H1 (cell line): ENCODE results near the gene ARSK. TPM values are rescaled to one million over a fixed set of nuclear protein-coding genes. Genes with fewer than 3 reads are reported as not detected.

Source experiments
- CTCF ChIA-PET: fragments of 300-600 bp; sonication (Branson Sonifier 250); formaldehyde crosslinking; loops from one replicate; lab custom pipeline; 2021; ENCODE audit not compliant: partially characterized antibody; lab: Charles Lee
- POLR2A ChIA-PET: fragments of 300-600 bp; sonication (Branson Sonifier 250); formaldehyde crosslinking; loops from one replicate; lab custom pipeline; 2021; ENCODE audit warnings: inconsistent platforms; ENCODE audit not compliant: partially characterized antibody; lab: Charles Lee
- DNase-seq, 2 experiments: peaks; one replicate each; pipeline versions ENCODE4 v3.0.0 to v3.0.0-alpha.2; 2010 to 2022; ENCODE audit warnings: low spot score in 2 of 2, low read depth in 1 of 2, mixed read lengths in 1 of 2
- FAIRE-seq: peaks from 2 replicates; lab custom pipeline; 2011; peaks lifted over from hg19 to GRCh38; lab: Jason Lieb, UNC
- H2AFZ ChIP-seq: 2 replicates; pipeline ENCODE4 v1.8.1; 2012; ENCODE audit warnings: low read length, inconsistent platforms
- H2AK5ac ChIP-seq: 2 replicates; pipeline ENCODE4 v1.6.1; 2013; ENCODE audit warnings: low read depth, low read length
- H2BK120ac ChIP-seq: replicated peaks from 2 replicates; pipeline ENCODE3; 2013; ENCODE audit warnings: low read depth, low read length, inconsistent platforms
- H2BK12ac ChIP-seq: 2 replicates; pipeline ENCODE4 v1.6.1; 2013; ENCODE audit warnings: low read depth, low read length
- H2BK15ac ChIP-seq: 2 replicates; pipeline ENCODE4 v1.6.1; 2013; ENCODE audit warnings: low read length
- H2BK20ac ChIP-seq: 2 replicates; pipeline ENCODE4 v1.6.1; 2013; ENCODE audit warnings: low read length
- H2BK5ac ChIP-seq: 2 replicates; pipeline ENCODE4 v1.6.1; 2013; ENCODE audit warnings: low read depth, low read length
- H3K14ac ChIP-seq: 2 replicates; pipeline ENCODE4 v1.6.1; 2013; ENCODE audit warnings: inconsistent platforms; ENCODE audit not compliant: insufficient read length
- H3K18ac ChIP-seq: 2 replicates; pipeline ENCODE4 v1.6.1; 2013; ENCODE audit warnings: low read length; ENCODE audit errors: extremely low read depth
- H3K23ac ChIP-seq: 2 replicates; pipeline ENCODE4 v1.6.1; 2013; ENCODE audit warnings: inconsistent platforms; ENCODE audit not compliant: insufficient read length
- H3K23me2 ChIP-seq: 2 replicates; pipeline ENCODE4 v1.6.1; 2013; ENCODE audit warnings: low read depth, low read length
- H3K27ac ChIP-seq: 2 replicates; pipeline ENCODE4 v1.6.1; 2011; ENCODE audit warnings: low read depth, low read length, inconsistent platforms
- H3K27me3 ChIP-seq, 4 experiments: replicated peaks in 1 of 4; 1 replicate in 1 of 4; 2 replicates in 3 of 4; pipeline versions ENCODE4 v1.6.1 to v1.8.1; 2011 to 2013; ENCODE audit warnings: low read length in 3 of 4, mild to moderate bottlenecking in 3 of 4, inconsistent platforms in 2 of 4, mixed read lengths in 2 of 4, moderate library complexity in 1 of 4; ENCODE audit not compliant: control insufficient read depth in 3 of 4, insufficient read depth in 3 of 4; ENCODE audit errors: extremely low read depth in 1 of 4
- H3K36me3 ChIP-seq, 4 experiments: 2 replicates each; pipeline versions ENCODE4 v1.6.1 to v1.8.1; 2011 to 2013; ENCODE audit warnings: mild to moderate bottlenecking in 4 of 4, low read length in 3 of 4, moderate library complexity in 2 of 4, control low read depth in 1 of 4, inconsistent platforms in 1 of 4; ENCODE audit not compliant: insufficient read depth in 4 of 4, control insufficient read depth in 2 of 4
- H3K4ac ChIP-seq: replicated peaks from 2 replicates; pipeline ENCODE3; 2013; ENCODE audit warnings: low read length, low read depth, mixed read lengths, inconsistent platforms; ENCODE audit not compliant: insufficient read length
- H3K4me1 ChIP-seq, 4 experiments: replicated peaks in 1 of 4; 1 replicate in 1 of 4; 2 replicates in 3 of 4; pipeline versions ENCODE4 v1.6.1 to v1.8.1; 2011 to 2013; ENCODE audit warnings: low read length in 3 of 4, inconsistent platforms in 2 of 4, mixed read lengths in 1 of 4; ENCODE audit not compliant: insufficient read depth in 4 of 4, control insufficient read depth in 3 of 4
- H3K4me2 ChIP-seq, 2 experiments: 2 replicates each; pipeline versions ENCODE4 v1.6.1 to v1.8.1; 2011 to 2013; ENCODE audit warnings: low read depth in 2 of 2, low read length in 2 of 2, control low read depth in 1 of 2, inconsistent platforms in 1 of 2, mild to moderate bottlenecking in 1 of 2; ENCODE audit not compliant: insufficient read depth in 1 of 2
- H3K4me3 ChIP-seq, 4 experiments: fragments of 200-600, 300-600 bp in 1 of 4; sonication (generic), shearing (Covaris generic), sonication (Bioruptor Twin) in 1 of 4; 2 replicates each; pipeline versions ENCODE4 v1.5.1 to v1.8.1; 2011 to 2016; ENCODE audit warnings: low read length in 4 of 4, low read depth in 3 of 4, control low read depth in 2 of 4, inconsistent platforms in 2 of 4, mild to moderate bottlenecking in 2 of 4, mixed read lengths in 1 of 4, moderate library complexity in 1 of 4; ENCODE audit not compliant: insufficient read depth in 2 of 4; ENCODE audit errors: extremely low read depth in 1 of 4
- H3K56ac ChIP-seq: replicated peaks from 2 replicates; pipeline ENCODE3; 2013; ENCODE audit warnings: low read depth, mild to moderate bottlenecking, mixed read lengths, low read length, inconsistent platforms; ENCODE audit not compliant: insufficient read length
- H3K79me1 ChIP-seq: 2 replicates; pipeline ENCODE4 v1.6.1; 2013; ENCODE audit warnings: low read depth, low read length, control low read depth
- H3K79me2 ChIP-seq, 2 experiments: 2 replicates each; pipeline versions ENCODE4 v1.6.1 to v1.8.1; 2012 to 2013; ENCODE audit warnings: low read length in 2 of 2, mild to moderate bottlenecking in 2 of 2, inconsistent platforms in 1 of 2; ENCODE audit not compliant: insufficient read depth in 2 of 2, control insufficient read depth in 1 of 2
- H3K9ac ChIP-seq, 4 experiments: replicated peaks in 1 of 4; 1 replicate in 1 of 4; 2 replicates in 3 of 4; pipeline versions ENCODE4 v1.6.1 to v1.8.1; 2011 to 2013; ENCODE audit warnings: low read depth in 3 of 4, low read length in 3 of 4, control low read depth in 2 of 4, mild to moderate bottlenecking in 2 of 4, moderate library complexity in 2 of 4, inconsistent platforms in 1 of 4; ENCODE audit errors: extremely low read depth in 1 of 4
- H3K9me3 ChIP-seq, 2 experiments: 2 replicates each; pipeline versions ENCODE4 v1.6.1 to v1.8.1; 2012 to 2013; ENCODE audit warnings: mild to moderate bottlenecking in 2 of 2, moderate library complexity in 2 of 2, control low read depth in 1 of 2, inconsistent platforms in 1 of 2, low read depth in 1 of 2, low read length in 1 of 2, mixed read lengths in 1 of 2; ENCODE audit not compliant: insufficient read depth in 2 of 2
- H4K20me1 ChIP-seq, 2 experiments: replicated peaks in 1 of 2; 2 replicates each; pipeline versions ENCODE3 to v1.8.1; 2011 to 2013; ENCODE audit warnings: inconsistent platforms in 2 of 2, low read length in 2 of 2, mild to moderate bottlenecking in 1 of 2; ENCODE audit not compliant: insufficient read depth in 2 of 2, control insufficient read depth in 1 of 2
- H4K5ac ChIP-seq: 2 replicates; pipeline ENCODE4 v1.6.1; 2013; ENCODE audit warnings: low read length, low read depth, mixed read lengths, inconsistent platforms; ENCODE audit not compliant: insufficient read length
- H4K8ac ChIP-seq: 2 replicates; pipeline ENCODE4 v1.8.0; 2013; ENCODE audit warnings: mild to moderate bottlenecking, moderate library complexity, low read length, inconsistent platforms; ENCODE audit not compliant: insufficient read depth; ENCODE audit errors: extremely low read depth
- H4K91ac ChIP-seq: replicated peaks from 2 replicates; pipeline ENCODE3; 2013; ENCODE audit warnings: low read length, mixed read lengths, inconsistent platforms; ENCODE audit not compliant: insufficient read length
- BCL11A ChIP-seq, 2 experiments: IDR thresholded peaks; one replicate each; pipeline ENCODE4 v1.6.1; 2011; ENCODE audit warnings: low read depth in 2 of 2, low read length in 2 of 2, mild to moderate bottlenecking in 2 of 2
- CHD1 ChIP-seq: IDR thresholded peaks from 2 replicates; pipeline ENCODE4 v1.6.1; 2012; ENCODE audit warnings: low read depth, low read length, improper control_type of control experiment
- JUN ChIP-seq: IDR thresholded peaks from 2 replicates; pipeline ENCODE4 v1.6.1; 2011; ENCODE audit warnings: low read depth, mild to moderate bottlenecking, improper control_type of control experiment, low read length
- KDM4A ChIP-seq: IDR thresholded peaks from one replicate; pipeline ENCODE4 v1.7.1; 2012; ENCODE audit warnings: low read depth, mild to moderate bottlenecking, moderate library complexity, low read length, inconsistent platforms; ENCODE audit not compliant: severe bottlenecking
- KDM5A ChIP-seq: fragments of 200-600 bp; IDR thresholded peaks from 2 replicates; pipeline ENCODE4 v1.7.1; 2012; ENCODE audit warnings: mild to moderate bottlenecking, low read length, inconsistent platforms, mixed read lengths
- SP1 ChIP-seq: IDR thresholded peaks from 2 replicates; pipeline ENCODE4 v1.6.1; 2011; ENCODE audit warnings: low read depth, low read length
- SP4 ChIP-seq: IDR thresholded peaks from 2 replicates; pipeline ENCODE4 v1.6.1; 2012; ENCODE audit warnings: low read length, inconsistent platforms
- TAF1 ChIP-seq: IDR thresholded peaks from 2 replicates; pipeline ENCODE4 v1.6.1; 2011; ENCODE audit warnings: mild to moderate bottlenecking, low read depth, low read length
- WGBS, 2 experiments: shearing (Covaris generic) in 1 of 2; methylation state at CpG; one replicate each; pipeline versions ENCODE4 v1.1.6 to v1.1.7; 2013 to 2015; ENCODE audit warnings: low lambda C conversion rate in 2 of 2, mixed read lengths in 2 of 2, inconsistent platforms in 1 of 2, low coverage in 1 of 2, missing lambda C conversion rate in 1 of 2; ENCODE audit not compliant: insufficient replicate concordance in 2 of 2, insufficient coverage in 1 of 2, insufficient read length in 1 of 2; ENCODE audit errors: extremely low coverage in 1 of 2, missing lambda C conversion rate in 1 of 2; 5-methylcytosine and 5-hydroxymethylcytosine counted together
- polyA plus RNA-seq, 7 experiments: library from polyadenylated mRNA; depleted of rRNA in 3 of 7; stranded (reverse) in 5 of 7; unstranded in 2 of 7; fragments of >200 nt in 5 of 7; fragments of 200-250 nt in 2 of 7; gene quantifications; 1 replicate in 5 of 7; 2 replicates in 1 of 7; 4 replicates in 1 of 7; pipeline versions ENCODE4 v1.2.1 to v1.2.3, GENCODE V29; 2011 to 2013; ENCODE audit warnings: missing spikeins in 2 of 7, mixed read lengths in 2 of 7
- total RNA-seq: library from RNA; stranded (reverse); fragmentation: NEBNext Ultra II Directional; extraction: Animal tissue kit (Norgen Biotek cat#: 25700); gene quantifications from 2 replicates; pipeline ENCODE4 v1.2.1, GENCODE V29; 2021
- TF ChIP-seq, protein P1 (sequence below), 3 experiments: IDR thresholded peaks; 1 replicate in 2 of 3; 2 replicates in 1 of 3; pipeline versions ENCODE4 v1.5.1 to v1.6.1; 2011; ENCODE audit warnings: low read length in 3 of 3, mild to moderate bottlenecking in 3 of 3, inconsistent platforms in 2 of 3, low read depth in 1 of 3, moderate library complexity in 1 of 3; ENCODE audit not compliant: insufficient read depth in 1 of 3; ENCODE audit errors: control extremely low read depth in 1 of 3
- TF ChIP-seq, protein P2 (sequence below): IDR thresholded peaks from 2 replicates; pipeline ENCODE4 v1.6.1; 2012; ENCODE audit warnings: inconsistent platforms

The ARSK gene
- total and polyA plus RNA-seq, 2 of the 8 experiments (the other 6 are each of a cell fraction or from before 2014, with no cell fraction given) = 8.4 to 14.1 TPM

DNA sequence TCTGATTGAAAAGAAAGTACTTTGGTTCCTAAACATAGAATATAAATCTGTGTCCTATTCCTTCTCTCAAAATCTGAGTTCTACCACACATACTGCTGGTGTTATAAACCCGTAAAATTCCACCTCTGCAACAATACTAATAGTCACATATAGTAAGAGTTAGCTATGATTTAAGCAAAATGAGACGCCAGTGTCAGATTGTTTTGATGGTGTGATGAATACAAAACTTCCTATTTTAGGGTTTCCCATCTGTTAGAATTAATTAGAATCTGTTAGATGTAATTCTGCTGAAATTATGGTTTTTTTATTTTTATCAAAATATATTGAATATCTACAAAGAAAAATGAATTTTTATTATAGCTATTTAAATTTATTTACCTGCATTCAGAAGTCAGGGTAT is 26.7 kb downstream of the ARSK start:
- no peak overlapping the region for H3K9ac ChIP-seq
- no peak overlapping the region for H4K5ac ChIP-seq
- no peaks in the 10 kb centered on the region for H3K4me1 ChIP-seq
- H3K36me3 ChIP-seq = no peaks in the 10 kb centered on the region
- H3K79me2 ChIP-seq = no peaks in the 10 kb centered on the region
- H3K4ac ChIP-seq = no peak overlapping the region
- no peak overlapping the region for H3K4me3 ChIP-seq
- H4K8ac ChIP-seq = no peak overlapping the region
- WGBS, 2 experiments = 91% methylated on average over 2 of the region's 2 CpGs; no CpG with 5 or more reads in 1 of the 2 experiments
- H3K27me3 ChIP-seq = no peaks in the 10 kb centered on the region
- H3K14ac ChIP-seq = no peak overlapping the region
- no peak overlapping the region for H2BK5ac ChIP-seq
- no peak overlapping the region for H2BK15ac ChIP-seq
- H2BK120ac ChIP-seq = no peak overlapping the region
- H2BK20ac ChIP-seq = no peak overlapping the region
- H2AFZ ChIP-seq = no peak overlapping the region
- no peak for DNase-seq
- H3K23ac ChIP-seq = no peak overlapping the region
- ChIA-PET CTCF (interaction anchor here (0.5 kb wide), 1 partner anchor 864 kb away, joined by 3 read pairs; no protein-coding TSS in a partner anchor), POLR2A (no interaction called here)
- H2BK12ac ChIP-seq = no peak overlapping the region
- FAIRE-seq = no peak
- H3K79me1 ChIP-seq = no peaks in the 10 kb centered on the region
- no peak overlapping the region for H3K18ac ChIP-seq
- H4K91ac ChIP-seq = no peak overlapping the region
- no peaks in the 10 kb centered on the region for H3K23me2 ChIP-seq
- H4K20me1 ChIP-seq = peaks cover 0 to 2% of the 10 kb centered on the region in 2 experiments
- H2AK5ac ChIP-seq = no peak overlapping the region
- H3K56ac ChIP-seq = no peak overlapping the region
- no peak overlapping the region for H3K27ac ChIP-seq
- no peak overlapping the region for H3K4me2 ChIP-seq
- TF ChIP-seq SP1 (no peak), SP4 (no peak), TAF1 (no peak), KDM4A (no peak), BCL11A (IDR thresholded peaks at IDR 0.05; ENCODE audit: low read depth in 2 of 2, low read length in 2 of 2) (no peak), CHD1 (no peak), JUN (no peak), KDM5A (no peak)
- TF ChIP-seq, protein P1, sequence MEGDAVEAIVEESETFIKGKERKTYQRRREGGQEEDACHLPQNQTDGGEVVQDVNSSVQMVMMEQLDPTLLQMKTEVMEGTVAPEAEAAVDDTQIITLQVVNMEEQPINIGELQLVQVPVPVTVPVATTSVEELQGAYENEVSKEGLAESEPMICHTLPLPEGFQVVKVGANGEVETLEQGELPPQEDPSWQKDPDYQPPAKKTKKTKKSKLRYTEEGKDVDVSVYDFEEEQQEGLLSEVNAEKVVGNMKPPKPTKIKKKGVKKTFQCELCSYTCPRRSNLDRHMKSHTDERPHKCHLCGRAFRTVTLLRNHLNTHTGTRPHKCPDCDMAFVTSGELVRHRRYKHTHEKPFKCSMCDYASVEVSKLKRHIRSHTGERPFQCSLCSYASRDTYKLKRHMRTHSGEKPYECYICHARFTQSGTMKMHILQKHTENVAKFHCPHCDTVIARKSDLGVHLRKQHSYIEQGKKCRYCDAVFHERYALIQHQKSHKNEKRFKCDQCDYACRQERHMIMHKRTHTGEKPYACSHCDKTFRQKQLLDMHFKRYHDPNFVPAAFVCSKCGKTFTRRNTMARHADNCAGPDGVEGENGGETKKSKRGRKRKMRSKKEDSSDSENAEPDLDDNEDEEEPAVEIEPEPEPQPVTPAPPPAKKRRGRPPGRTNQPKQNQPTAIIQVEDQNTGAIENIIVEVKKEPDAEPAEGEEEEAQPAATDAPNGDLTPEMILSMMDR (IDR thresholded peaks at IDR 0.05; ENCODE audit: control extremely low read depth in 1 of 3, insufficient read depth in 1 of 3, low read depth in 1 of 3, low read length in 3 of 3) = no peak
- TF ChIP-seq, protein P2, sequence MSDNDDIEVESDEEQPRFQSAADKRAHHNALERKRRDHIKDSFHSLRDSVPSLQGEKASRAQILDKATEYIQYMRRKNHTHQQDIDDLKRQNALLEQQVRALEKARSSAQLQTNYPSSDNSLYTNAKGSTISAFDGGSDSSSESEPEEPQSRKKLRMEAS = no peak
- H3K9me3 ChIP-seq = no peaks in the 10 kb centered on the region
